ENCODE data around the gene PAPOLB. TPM values are rescaled to one million over a fixed set of nuclear protein-coding genes. Genes with fewer than 3 reads are reported as not detected.

PAPOLB gene
- total RNA-seq, 2 experiments from 2014 or later, result not detected

GRCh38 chr7:4828720-4829383, 33.0 kb downstream of the PAPOLB start:
- Mint-ChIP-seq H3K4me3 (no peak overlapping the region), H3K36me3 (ENCODE audit: low read depth) (no peaks in the 10 kb centered on the region), H3K27ac (no peak overlapping the region), H3K27me3 (no peaks in the 10 kb centered on the region), H3K4me1 (peaks cover 2% of the 10 kb centered on the region), H3K9me3 (ENCODE audit: low read depth) (no peaks in the 10 kb centered on the region)
- ChIA-PET POLR2A (no interaction called here), CTCF (interaction anchor here (0.7 to 2.3 kb wide), 3 partner anchors 19 to 258 kb away, joined by 3 to 8 read pairs (median 3); no protein-coding TSS in a partner anchor)
- intact Hi-C loops (cut with DNase I, micrococcal nuclease), result no loop called here
- DNase-seq (no peak), ATAC-seq (no peak)

- Mint-ChIP-seq H3K27me3 (no peaks in the 10 kb centered on the region), H3K9me3 (ENCODE audit: low read depth) (no peaks in the 10 kb centered on the region), H3K27ac (no peak overlapping the region), H3K36me3 (ENCODE audit: low read depth) (no peaks in the 10 kb centered on the region), H3K4me3 (no peak overlapping the region), H3K4me1 (no peaks in the 10 kb centered on the region)
- DNase-seq (no peak), ATAC-seq (no peak)
- ChIA-PET POLR2A (no interaction called here), CTCF (interaction anchor here (0.5 kb wide), 1 partner anchor 100 kb away, joined by 3 read pairs; no protein-coding TSS in a partner anchor)
- intact Hi-C loops (cut with DNase I, micrococcal nuclease), result no loop called here
Observed at GRCh38 chr7:4825081-4825480, 36.7 kb downstream of the PAPOLB start.

GRCh38 chr7:4824120-4824775, 37.6 kb downstream of the PAPOLB start:
- ChIA-PET POLR2A (no interaction called here), CTCF (interaction anchor here (0.7 kb wide), 1 partner anchor 74 kb away, joined by 3 read pairs; no protein-coding TSS in a partner anchor)
- Mint-ChIP-seq H3K4me1 (no peaks in the 10 kb centered on the region), H3K36me3 (ENCODE audit: low read depth) (no peaks in the 10 kb centered on the region), H3K4me3 (no peak overlapping the region), H3K27ac (no peak overlapping the region), H3K9me3 (ENCODE audit: low read depth) (no peaks in the 10 kb centered on the region), H3K27me3 (peaks cover 3% of the 10 kb centered on the region)
- intact Hi-C loops (cut with DNase I, micrococcal nuclease), result no loop called here
- ATAC-seq (no peak), DNase-seq (no peak)

GRCh38 chr7:4823441-4824119, 38.2 kb downstream of the PAPOLB start:
- Mint-ChIP-seq H3K9me3 (ENCODE audit: low read depth) (no peaks in the 10 kb centered on the region), H3K27me3 (peaks cover 3% of the 10 kb centered on the region), H3K4me1 (no peaks in the 10 kb centered on the region), H3K36me3 (ENCODE audit: low read depth) (no peaks in the 10 kb centered on the region), H3K27ac (no peak overlapping the region), H3K4me3 (no peak overlapping the region)
- ChIA-PET POLR2A (no interaction called here), CTCF (interaction anchor here (0.7 kb wide), 1 partner anchor 73 kb away, joined by 3 read pairs; no protein-coding TSS in a partner anchor)
- intact Hi-C loops (cut with DNase I, micrococcal nuclease), result no loop called here
- DNase-seq (no peak), ATAC-seq (no peak)

- ChIA-PET CTCF (no interaction called here), POLR2A (no interaction called here)
- Mint-ChIP-seq H3K4me1 (no peaks in the 10 kb centered on the region), H3K27me3 (peaks cover 3% of the 10 kb centered on the region), H3K9me3 (ENCODE audit: low read depth) (no peaks in the 10 kb centered on the region), H3K27ac (no peak overlapping the region), H3K4me3 (no peak overlapping the region), H3K36me3 (ENCODE audit: low read depth) (no peaks in the 10 kb centered on the region)
- intact Hi-C loops (cut with DNase I, micrococcal nuclease), result no loop called here
- DNase-seq (no peak), ATAC-seq (no peak)
Observed at GRCh38 chr7:4822677-4823076, 39.2 kb downstream of the PAPOLB start.

GRCh38 chr7:4820967-4821471, 40.8 kb downstream of the PAPOLB start:
- CTCF ChIA-PET, result interaction anchor here (0.7 kb wide), 1 partner anchor 1003 kb away, joined by 3 read pairs; no protein-coding TSS in a partner anchor
- H3K27me3 Mint-ChIP-seq, result peaks cover 5% of the 10 kb centered on the region
- no peaks in the 10 kb centered on the region for H3K36me3 Mint-ChIP-seq (ENCODE audit: low read depth)
- H3K4me1 Mint-ChIP-seq, result no peaks in the 10 kb centered on the region
- no peak for DNase-seq
- POLR2A ChIA-PET, result no interaction called here
- no peaks in the 10 kb centered on the region for H3K9me3 Mint-ChIP-seq (ENCODE audit: low read depth)
- intact Hi-C loops (cut with DNase I, micrococcal nuclease), result no loop called here
- no peak overlapping the region for H3K4me3 Mint-ChIP-seq
- H3K27ac Mint-ChIP-seq, result no peak overlapping the region
- ATAC-seq, result no peak

- no peak for ATAC-seq
- no peak for DNase-seq
- intact Hi-C loops (cut with DNase I, micrococcal nuclease), result no loop called here
- H3K36me3 Mint-ChIP-seq (ENCODE audit: low read depth), result no peaks in the 10 kb centered on the region
- H3K4me3 Mint-ChIP-seq, result no peak overlapping the region
- H3K27me3 Mint-ChIP-seq, result peaks cover 5% of the 10 kb centered on the region
- ChIA-PET CTCF (no interaction called here), POLR2A (no interaction called here)
- H3K27ac Mint-ChIP-seq, result no peak overlapping the region
- H3K4me1 Mint-ChIP-seq, result no peaks in the 10 kb centered on the region
- no peaks in the 10 kb centered on the region for H3K9me3 Mint-ChIP-seq (ENCODE audit: low read depth)
Observed at GRCh38 chr7:4820405-4820966, 41.3 kb downstream of the PAPOLB start.

GRCh38 chr7:4819560-4820404, 42.0 kb downstream of the PAPOLB start:
- ATAC-seq (no peak), DNase-seq (no peak)
- no peaks in the 10 kb centered on the region for H3K9me3 Mint-ChIP-seq (ENCODE audit: low read depth)
- H3K27me3 Mint-ChIP-seq, result peaks cover 6% of the 10 kb centered on the region
- H3K4me3 Mint-ChIP-seq, result no peak overlapping the region
- no peaks in the 10 kb centered on the region for H3K36me3 Mint-ChIP-seq (ENCODE audit: low read depth)
- no peaks in the 10 kb centered on the region for H3K4me1 Mint-ChIP-seq
- POLR2A ChIA-PET, result no interaction called here
- no peak overlapping the region for H3K27ac Mint-ChIP-seq
- intact Hi-C loops (cut with DNase I, micrococcal nuclease), result no loop called here
- CTCF ChIA-PET, result no interaction called here

GRCh38 chr7:4818000-4818794, 43.6 kb downstream of the PAPOLB start:
- ATAC-seq, result no peak
- POLR2A ChIA-PET, result no interaction called here
- H3K9me3 Mint-ChIP-seq (ENCODE audit: low read depth), result no peaks in the 10 kb centered on the region
- no peak for DNase-seq
- H3K4me3 Mint-ChIP-seq, result no peak overlapping the region
- H3K36me3 Mint-ChIP-seq (ENCODE audit: low read depth), result no peaks in the 10 kb centered on the region
- no peak overlapping the region for H3K27ac Mint-ChIP-seq
- peaks cover 18% of the 10 kb centered on the region for H3K27me3 Mint-ChIP-seq
- H3K4me1 Mint-ChIP-seq, result no peaks in the 10 kb centered on the region
- intact Hi-C loops (cut with DNase I, micrococcal nuclease), result no loop called here
- CTCF ChIA-PET, result interaction anchor here (0.6 kb wide), 1 partner anchor 1792 kb away, joined by 3 read pairs; no protein-coding TSS in a partner anchor

- no peak overlapping the region for H3K4me3 Mint-ChIP-seq
- ATAC-seq (no peak), DNase-seq (no peak)
- no peaks in the 10 kb centered on the region for H3K9me3 Mint-ChIP-seq (ENCODE audit: low read depth)
- peaks cover 24% of the 10 kb centered on the region for H3K27me3 Mint-ChIP-seq
- H3K4me1 Mint-ChIP-seq, result no peaks in the 10 kb centered on the region
- ChIA-PET POLR2A (no interaction called here), CTCF (no interaction called here)
- intact Hi-C loops (cut with DNase I, micrococcal nuclease), result no loop called here
- no peaks in the 10 kb centered on the region for H3K36me3 Mint-ChIP-seq (ENCODE audit: low read depth)
- no peak overlapping the region for H3K27ac Mint-ChIP-seq
Observed at GRCh38 chr7:4817178-4817901, 44.5 kb downstream of the PAPOLB start.

Measured in activated CD4-positive, alpha-beta T cell treated with anti-CD3 and anti-CD28 coated beads for 36 hours (primary cell).